GM12891 (cell line): Measurements from ENCODE around the gene COX6B2.

Source experiments
- POLR2A ChIP-seq: IDR thresholded peaks from 2 replicates; pipeline ENCODE4 v1.6.1; 2011; ENCODE audit warnings: low read depth, low read length, control low read depth
- POLR2AphosphoS5 ChIP-seq: IDR thresholded peaks from 2 replicates; pipeline ENCODE4 v1.6.1; 2011; ENCODE audit warnings: low read depth, low read length, control low read depth
- TAF1 ChIP-seq: IDR thresholded peaks from 2 replicates; pipeline ENCODE4 v1.6.1; 2011; ENCODE audit warnings: low read depth, low read length, control low read depth

DNA sequence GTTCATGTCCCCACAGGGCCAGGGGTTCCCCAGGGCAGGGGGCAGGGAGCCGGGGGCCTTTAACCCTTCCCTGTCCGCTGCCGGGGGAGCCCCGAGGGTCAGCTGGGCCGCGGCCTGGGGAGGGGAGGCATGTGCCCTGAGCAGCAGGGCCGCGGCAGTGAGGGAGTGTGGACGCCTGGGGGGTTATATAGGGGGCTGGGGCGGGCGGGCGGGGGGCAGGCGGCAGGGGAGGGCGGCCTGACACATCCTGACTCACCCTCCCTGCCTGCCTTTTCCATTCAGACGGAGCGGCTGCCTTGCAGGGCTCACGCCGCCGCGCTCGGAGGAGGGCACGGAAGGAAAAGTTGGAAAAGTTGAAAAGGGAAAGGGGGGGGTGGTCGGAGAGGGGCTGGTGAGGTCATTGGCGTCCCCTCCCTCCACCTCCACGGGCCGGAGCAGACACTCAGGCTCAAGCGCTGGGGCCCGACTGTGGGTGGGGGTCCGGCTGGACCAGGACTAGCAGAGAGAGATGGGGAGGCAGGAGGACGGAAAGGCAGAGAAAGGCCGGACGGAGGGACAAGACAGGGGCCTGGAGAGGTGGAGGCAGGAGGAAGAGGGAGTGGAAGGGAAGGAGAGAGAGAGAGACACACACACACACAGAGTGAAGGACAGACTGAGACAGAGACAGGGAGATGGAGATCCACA lies 15.9 kb upstream of the COX6B2 start, which contains the start of gene IL11:
- TF ChIP-seq POLR2AphosphoS5 (no peak), POLR2A (no peak), TAF1 (no peak)
